ENCODE measurements around the gene TMOD1. TPM values are rescaled to one million over a fixed set of nuclear protein-coding genes. Genes with fewer than 3 reads are reported as not detected.
A peak's percentile ranks its signal among the peaks of the same experiment; 100 is the strongest.

TMOD1 gene
- total RNA-seq, 3 donors from 2014 or later = 10.4 to 15.4 (median 13.9) TPM

DNA sequence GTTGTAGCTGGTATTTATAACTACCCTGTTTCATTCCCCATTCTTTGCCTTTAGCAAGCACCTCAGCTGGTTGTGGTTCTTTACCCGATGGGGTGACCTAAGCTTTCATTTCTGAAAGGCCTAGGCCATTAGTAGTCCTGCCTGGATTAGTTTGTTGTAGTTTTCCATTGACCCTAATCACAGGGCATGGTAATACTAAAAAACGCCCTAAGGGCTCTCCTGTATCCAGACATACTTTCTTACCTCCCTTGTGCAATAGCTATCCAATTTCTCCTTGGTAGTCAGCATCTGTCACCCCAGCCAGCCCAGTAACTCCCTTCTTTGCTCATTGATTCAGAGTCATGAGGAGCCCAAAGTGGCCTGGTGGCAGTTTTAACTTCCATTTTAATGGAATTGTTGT lies 24.0 kb downstream of the TMOD1 start:
- no peaks in the 10 kb centered on the region for H3K27me3 ChIP-seq
- H3K9me3 ChIP-seq = no peaks in the 10 kb centered on the region
- no peak overlapping the region for H3K4me3 ChIP-seq
- TF ChIP-seq, protein P1, sequence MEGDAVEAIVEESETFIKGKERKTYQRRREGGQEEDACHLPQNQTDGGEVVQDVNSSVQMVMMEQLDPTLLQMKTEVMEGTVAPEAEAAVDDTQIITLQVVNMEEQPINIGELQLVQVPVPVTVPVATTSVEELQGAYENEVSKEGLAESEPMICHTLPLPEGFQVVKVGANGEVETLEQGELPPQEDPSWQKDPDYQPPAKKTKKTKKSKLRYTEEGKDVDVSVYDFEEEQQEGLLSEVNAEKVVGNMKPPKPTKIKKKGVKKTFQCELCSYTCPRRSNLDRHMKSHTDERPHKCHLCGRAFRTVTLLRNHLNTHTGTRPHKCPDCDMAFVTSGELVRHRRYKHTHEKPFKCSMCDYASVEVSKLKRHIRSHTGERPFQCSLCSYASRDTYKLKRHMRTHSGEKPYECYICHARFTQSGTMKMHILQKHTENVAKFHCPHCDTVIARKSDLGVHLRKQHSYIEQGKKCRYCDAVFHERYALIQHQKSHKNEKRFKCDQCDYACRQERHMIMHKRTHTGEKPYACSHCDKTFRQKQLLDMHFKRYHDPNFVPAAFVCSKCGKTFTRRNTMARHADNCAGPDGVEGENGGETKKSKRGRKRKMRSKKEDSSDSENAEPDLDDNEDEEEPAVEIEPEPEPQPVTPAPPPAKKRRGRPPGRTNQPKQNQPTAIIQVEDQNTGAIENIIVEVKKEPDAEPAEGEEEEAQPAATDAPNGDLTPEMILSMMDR (IDR thresholded peaks at IDR 0.05) = no peak
- no peak for TF ChIP-seq POLR2AphosphoS5 (IDR thresholded peaks at IDR 0.05)
- TF ChIP-seq POLR2A (IDR thresholded peaks at IDR 0.05) = no peak
- intact Hi-C loops (cut with DNase I; ENCODE audit: low total_unique reads) = no loop called here
- no peak for DNase-seq (ENCODE audit: low spot score in 2 of 2)
- no peaks in the 10 kb centered on the region for H3K36me3 ChIP-seq
- H3K27ac ChIP-seq = peak overlapping the region; percentile 26 to 31
- peaks cover 0 to 6% of the 10 kb centered on the region in 2 donors for H3K4me1 ChIP-seq

DNA sequence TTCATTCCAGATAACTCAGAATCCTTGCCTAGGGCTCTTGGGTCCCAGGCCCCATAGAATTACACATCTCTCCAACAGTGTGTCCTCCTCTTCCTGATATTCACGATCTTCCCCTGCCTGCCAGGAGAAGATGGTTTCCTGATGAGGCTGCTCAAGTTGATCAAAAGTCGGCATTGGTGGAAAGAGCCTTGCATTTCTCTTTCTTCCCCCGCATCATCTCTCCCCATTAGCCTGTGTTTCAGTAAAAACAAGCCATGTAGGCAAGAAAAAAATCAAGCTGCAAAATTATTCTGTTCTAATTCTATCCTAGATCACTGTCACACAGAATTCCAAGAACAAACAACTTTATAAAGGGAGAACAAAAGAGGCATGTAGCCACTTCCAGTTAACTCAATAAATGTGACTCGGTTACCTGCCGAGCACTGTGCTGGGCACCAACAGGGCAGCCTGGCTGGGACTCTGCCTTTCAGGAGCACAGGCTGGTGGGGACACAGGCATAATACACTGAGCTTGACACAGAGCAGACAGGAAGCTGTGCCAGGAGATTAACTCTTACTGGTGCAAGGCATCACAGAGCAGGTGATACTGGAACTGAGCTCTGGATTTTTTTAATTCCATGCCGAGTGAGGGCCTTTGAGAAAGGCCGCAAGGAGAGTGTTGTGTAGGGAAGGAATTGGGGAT lies 25.6 kb downstream of the TMOD1 start:
- no peak for DNase-seq (ENCODE audit: low spot score in 2 of 2)
- Histone ChIP-seq H3K27me3 (no peaks in the 10 kb centered on the region), H3K4me3 (no peak overlapping the region), H3K36me3 (no peaks in the 10 kb centered on the region), H3K4me1 (peaks cover 0 to 6% of the 10 kb centered on the region in 2 donors), H3K9me3 (no peaks in the 10 kb centered on the region), H3K27ac (peak overlapping the region in 1 of 2 donors; percentile 82)
- intact Hi-C loops (cut with DNase I; ENCODE audit: low total_unique reads) = no loop called here
- TF ChIP-seq POLR2AphosphoS5 (IDR thresholded peaks at IDR 0.05) (no peak), POLR2A (IDR thresholded peaks at IDR 0.05) (no peak)
- TF ChIP-seq, protein P1 (IDR thresholded peaks at IDR 0.05) = no peak

DNA sequence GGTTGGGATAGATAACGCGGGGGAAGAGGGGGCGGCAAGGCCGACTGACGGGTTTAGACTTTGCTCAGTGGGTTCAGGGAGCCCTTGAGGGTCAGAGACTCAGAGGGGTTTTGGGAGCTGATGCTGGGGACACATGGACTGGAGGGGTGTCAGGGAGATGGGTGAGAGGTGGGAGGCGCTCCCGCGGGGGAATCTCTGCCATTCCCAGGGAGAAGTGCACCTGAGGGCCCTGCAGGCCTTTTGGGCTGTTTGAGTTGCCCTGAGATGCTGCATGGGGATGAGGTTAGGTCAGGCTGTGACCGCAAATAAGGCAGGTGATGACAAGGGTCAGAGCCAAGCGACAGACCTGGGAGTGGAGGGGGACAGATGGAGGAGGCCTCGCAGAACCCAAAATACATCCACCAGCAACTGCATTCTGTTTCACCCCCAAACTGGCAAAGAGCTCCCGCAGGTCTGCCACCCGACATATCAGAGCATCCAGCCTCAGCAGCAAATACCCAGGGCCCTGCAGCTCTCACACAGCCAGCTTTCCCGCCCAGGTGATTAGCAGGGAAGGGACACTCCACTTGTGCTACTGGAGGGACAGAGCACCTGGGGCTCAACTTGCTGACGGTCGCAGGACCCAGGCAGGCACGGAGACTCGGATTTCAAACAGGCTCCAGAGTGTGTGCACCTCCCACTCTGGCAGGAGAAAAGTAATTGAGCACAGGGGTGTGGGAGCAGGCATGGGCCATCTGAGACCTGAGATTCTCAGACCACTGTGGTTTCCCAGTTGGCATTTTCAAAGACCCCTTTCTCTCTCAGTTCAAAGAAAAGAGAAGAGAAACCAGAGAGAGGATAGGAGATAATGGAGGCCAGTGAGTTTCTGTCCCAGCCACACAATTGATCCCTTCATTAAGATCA lies 26.4 kb downstream of the TMOD1 start:
- peaks cover 0 to 6% of the 10 kb centered on the region in 2 donors for H3K4me1 ChIP-seq
- H3K27ac ChIP-seq = peak overlapping the region; percentile 64 to 82
- intact Hi-C loops (cut with DNase I; ENCODE audit: low total_unique reads) = no loop called here

DNA sequence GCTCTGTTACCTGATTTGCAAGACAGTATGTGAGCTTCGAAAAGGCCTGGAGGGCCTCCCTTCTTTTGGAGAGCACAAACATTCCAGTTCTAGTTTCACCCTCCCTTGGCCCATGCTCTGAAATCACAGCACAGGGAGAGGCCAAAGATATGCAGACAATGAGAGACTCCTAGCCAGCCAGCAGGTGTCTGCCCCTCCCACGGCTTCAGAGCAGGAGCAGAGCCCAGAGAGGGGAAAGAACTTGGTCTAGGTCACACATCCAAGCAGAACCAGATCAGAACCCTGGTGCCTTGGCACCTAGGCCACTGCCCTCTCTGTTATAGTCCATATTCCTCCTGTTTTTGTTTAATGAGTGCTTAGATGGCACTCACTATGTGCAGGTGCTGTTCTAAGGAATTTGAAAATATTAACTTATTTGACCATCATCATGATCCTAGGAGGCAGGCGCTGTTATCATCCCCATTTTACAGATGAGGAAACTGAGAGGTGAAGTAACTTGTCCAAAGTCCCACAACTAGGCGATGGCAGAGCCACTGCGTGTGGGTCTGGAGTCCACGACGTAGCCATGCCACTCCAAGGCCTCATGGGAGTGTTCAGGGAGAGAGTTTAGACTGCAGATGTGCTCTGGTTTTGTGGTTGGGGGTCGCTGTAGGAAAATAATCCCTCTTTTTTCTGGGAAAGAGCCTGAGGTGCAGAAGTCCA lies 27.2 kb downstream of the TMOD1 start:
- no peaks in the 10 kb centered on the region for H3K36me3 ChIP-seq
- peaks cover 0 to 6% of the 10 kb centered on the region in 2 donors for H3K4me1 ChIP-seq
- H3K27me3 ChIP-seq = no peaks in the 10 kb centered on the region
- intact Hi-C loops (cut with DNase I; ENCODE audit: low total_unique reads) = no loop called here
- H3K27ac ChIP-seq = peak overlapping the region; percentile 64 to 82
- no peak overlapping the region for H3K4me3 ChIP-seq
- DNase-seq (ENCODE audit: low spot score in 2 of 2) = no peak
- TF ChIP-seq POLR2A (IDR thresholded peaks at IDR 0.05) = no peak
- TF ChIP-seq POLR2AphosphoS5 (IDR thresholded peaks at IDR 0.05) = no peak
- TF ChIP-seq, protein P1 (IDR thresholded peaks at IDR 0.05) = no peak
- H3K9me3 ChIP-seq = no peaks in the 10 kb centered on the region

More for the DNA sequence above, 26.4 kb downstream of the TMOD1 start:
- Histone ChIP-seq H3K36me3 (no peaks in the 10 kb centered on the region), H3K27me3 (no peaks in the 10 kb centered on the region), H3K9me3 (no peaks in the 10 kb centered on the region), H3K4me3 (no peak overlapping the region)
- TF ChIP-seq, protein P1 (IDR thresholded peaks at IDR 0.05) = no peak
- TF ChIP-seq POLR2A (IDR thresholded peaks at IDR 0.05) (no peak), POLR2AphosphoS5 (IDR thresholded peaks at IDR 0.05) (no peak)
- no peak for DNase-seq (ENCODE audit: low spot score in 2 of 2)

Measured in breast epithelium (tissue), 4 donors.